Tibial artery (tissue), 4 donors: ENCODE results near the gene NEDD4L.

Experiments
- DNase-seq, 2 donors: peaks; one replicate each; pipeline ENCODE4 v3.0.0-alpha.2; 2019
- H3K27ac ChIP-seq, 2 donors: fragments of 200-600 bp; sonication (generic) in 1 of 2; 1 replicate in 1 of 2; 2 replicates in 1 of 2; pipeline ENCODE4 v1.5.1; 2018 to 2019; ENCODE audit warnings: mild to moderate bottlenecking in 1 of 2
- H3K27me3 ChIP-seq, 2 donors: fragments of 200-600 bp; sonication (generic) in 1 of 2; one replicate each; pipeline versions ENCODE4 v1.5.1 to v1.6.0; 2016 to 2019
- H3K36me3 ChIP-seq, 3 donors: fragments of 200-600 bp; sonication (generic) in 2 of 3; one replicate each; pipeline ENCODE4 v1.5.1; 2016 to 2019; ENCODE audit warnings: mild to moderate bottlenecking in 2 of 3
- H3K4me1 ChIP-seq, 4 donors: fragments of 200-600 bp; sonication (generic) in 2 of 4; 1 replicate in 3 of 4; 2 replicates in 1 of 4; pipeline ENCODE4 v1.5.1; 2016 to 2019
- H3K4me3 ChIP-seq, 2 donors: fragments of 200-600 bp; sonication (generic) in 1 of 2; 1 replicate in 1 of 2; 2 replicates in 1 of 2; pipeline ENCODE4 v1.5.1; 2018 to 2019; ENCODE audit warnings: mild to moderate bottlenecking in 2 of 2
- H3K9me3 ChIP-seq, 3 donors: fragments of 200-600 bp; sonication (generic) in 1 of 3; one replicate each; pipeline ENCODE4 v1.5.1; 2016 to 2019
- intact Hi-C: fragments of 100-400 bp; cut with DNase I; formaldehyde crosslinking; loops from one replicate; pipeline ENCODE4 v1.15.0; 2023; ENCODE audit warnings: low total_unique reads
- TF ChIP-seq, protein P1 (sequence below), 2 experiments: fragments of 200-600 bp in 1 of 2; fragments of 450-650 bp in 1 of 2; IDR thresholded peaks; one replicate each; pipeline ENCODE4 v1.5.1; 2017 to 2019; ENCODE audit warnings: antibody characterized with exemption in 2 of 2, mild to moderate bottlenecking in 1 of 2, moderate library complexity in 1 of 2

The NEDD4L gene

DNA sequence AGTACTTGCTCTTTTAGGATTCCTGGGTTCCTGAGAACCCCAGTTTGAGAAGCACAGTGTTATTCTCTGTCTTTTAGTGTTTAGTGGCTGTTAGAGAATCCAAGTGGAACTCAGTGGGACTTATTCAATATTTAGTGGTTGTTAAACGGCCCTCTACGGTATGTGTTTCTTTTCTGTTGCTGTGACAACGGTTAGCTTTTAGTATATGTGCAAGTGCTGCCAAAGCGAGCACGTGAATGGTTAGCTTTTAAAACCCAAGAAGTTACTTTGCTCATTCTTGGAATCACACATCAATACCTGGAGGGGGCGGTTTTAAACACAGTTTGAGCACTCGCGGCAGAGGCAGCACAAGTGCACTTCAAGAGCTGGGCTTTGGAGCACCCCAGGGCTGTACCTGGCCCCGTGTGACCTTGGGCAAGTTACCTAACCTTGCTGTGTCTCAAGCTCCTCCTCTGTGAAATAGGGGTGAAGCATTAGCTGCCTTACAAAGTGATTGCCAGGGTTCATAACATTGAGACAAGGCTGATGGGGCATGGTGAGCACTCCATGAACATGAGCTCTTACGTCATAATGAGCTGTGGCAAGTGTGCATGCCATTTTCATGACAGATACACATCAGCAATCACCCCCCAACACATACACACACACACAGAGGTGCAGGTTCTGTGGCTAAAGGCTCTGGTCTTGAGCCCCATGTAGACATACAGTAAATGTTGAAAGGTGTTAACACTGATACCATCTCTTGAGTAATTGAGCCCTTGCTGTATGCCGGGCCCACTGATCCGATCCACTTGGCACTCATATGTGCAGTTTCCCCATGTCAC lies 350.8 kb downstream of the NEDD4L start:
- intact Hi-C loops, result no loop called here
- TF ChIP-seq, protein P1, sequence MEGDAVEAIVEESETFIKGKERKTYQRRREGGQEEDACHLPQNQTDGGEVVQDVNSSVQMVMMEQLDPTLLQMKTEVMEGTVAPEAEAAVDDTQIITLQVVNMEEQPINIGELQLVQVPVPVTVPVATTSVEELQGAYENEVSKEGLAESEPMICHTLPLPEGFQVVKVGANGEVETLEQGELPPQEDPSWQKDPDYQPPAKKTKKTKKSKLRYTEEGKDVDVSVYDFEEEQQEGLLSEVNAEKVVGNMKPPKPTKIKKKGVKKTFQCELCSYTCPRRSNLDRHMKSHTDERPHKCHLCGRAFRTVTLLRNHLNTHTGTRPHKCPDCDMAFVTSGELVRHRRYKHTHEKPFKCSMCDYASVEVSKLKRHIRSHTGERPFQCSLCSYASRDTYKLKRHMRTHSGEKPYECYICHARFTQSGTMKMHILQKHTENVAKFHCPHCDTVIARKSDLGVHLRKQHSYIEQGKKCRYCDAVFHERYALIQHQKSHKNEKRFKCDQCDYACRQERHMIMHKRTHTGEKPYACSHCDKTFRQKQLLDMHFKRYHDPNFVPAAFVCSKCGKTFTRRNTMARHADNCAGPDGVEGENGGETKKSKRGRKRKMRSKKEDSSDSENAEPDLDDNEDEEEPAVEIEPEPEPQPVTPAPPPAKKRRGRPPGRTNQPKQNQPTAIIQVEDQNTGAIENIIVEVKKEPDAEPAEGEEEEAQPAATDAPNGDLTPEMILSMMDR (IDR thresholded peaks at IDR 0.05), result no peak
- Histone ChIP-seq H3K9me3 (no peaks in the 10 kb centered on the region), H3K4me1 (no peaks in the 10 kb centered on the region), H3K27me3 (no peaks in the 10 kb centered on the region), H3K4me3 (no peak overlapping the region), H3K27ac (no peak overlapping the region), H3K36me3 (peaks cover 0 to 37% (median 0%) of the 10 kb centered on the region in 3 donors)
- DNase-seq, result peak in 1 of 2 donors; percentile 41

DNA sequence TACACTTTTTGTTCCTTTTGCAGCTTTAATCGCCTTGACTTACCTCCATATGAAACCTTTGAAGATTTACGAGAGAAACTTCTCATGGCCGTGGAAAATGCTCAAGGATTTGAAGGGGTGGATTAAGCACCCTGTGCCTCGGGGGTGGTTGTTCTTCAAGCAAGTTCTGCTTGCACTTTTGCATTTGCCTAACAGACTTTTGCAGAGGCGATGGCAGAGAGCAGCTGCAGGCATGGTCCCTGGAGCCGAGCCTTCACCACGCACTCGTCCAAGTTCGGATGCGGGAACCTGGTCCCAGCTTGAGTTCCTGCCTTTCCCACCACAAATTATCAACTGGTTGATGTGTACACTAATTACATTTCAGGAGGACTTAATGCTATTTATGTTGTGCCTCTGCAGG lies 352.1 kb downstream of the NEDD4L start:
- Histone ChIP-seq H3K4me3 (no peak overlapping the region), H3K27me3 (no peaks in the 10 kb centered on the region), H3K4me1 (no peaks in the 10 kb centered on the region), H3K9me3 (no peaks in the 10 kb centered on the region), H3K36me3 (peaks cover 0 to 32% (median 0%) of the 10 kb centered on the region in 3 donors), H3K27ac (no peak overlapping the region)
- intact Hi-C loops, result no loop called here
- TF ChIP-seq, protein P1 (IDR thresholded peaks at IDR 0.05), result no peak
- DNase-seq, result peak in 1 of 2 donors; percentile 29

DNA sequence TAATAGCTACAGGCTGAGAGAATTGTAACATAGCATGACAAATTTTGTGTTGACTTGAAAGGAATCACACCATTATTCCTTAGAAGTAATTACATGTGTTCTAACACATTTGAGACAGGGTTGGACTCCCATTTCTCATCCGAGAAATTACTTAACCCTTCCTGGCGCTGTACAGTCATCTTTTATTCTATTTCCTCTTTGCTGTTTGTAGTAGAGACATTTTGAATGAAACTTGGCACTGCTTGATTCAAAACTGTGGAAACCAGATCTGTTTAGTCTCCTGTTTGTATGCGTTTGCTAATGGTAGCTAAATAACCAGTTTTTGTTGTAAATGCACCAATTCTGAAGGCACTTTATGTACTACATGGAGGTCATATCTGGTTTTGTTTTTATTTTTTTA lies 352.9 kb downstream of the NEDD4L start:
- intact Hi-C loops, result no loop called here
- Histone ChIP-seq H3K4me1 (no peaks in the 10 kb centered on the region), H3K27me3 (no peaks in the 10 kb centered on the region), H3K4me3 (no peak overlapping the region), H3K27ac (no peak overlapping the region), H3K9me3 (no peaks in the 10 kb centered on the region), H3K36me3 (peaks cover 0 to 25% (median 0%) of the 10 kb centered on the region in 3 donors)
- TF ChIP-seq, protein P1 (IDR thresholded peaks at IDR 0.05), result no peak
- DNase-seq, result no peak

DNA sequence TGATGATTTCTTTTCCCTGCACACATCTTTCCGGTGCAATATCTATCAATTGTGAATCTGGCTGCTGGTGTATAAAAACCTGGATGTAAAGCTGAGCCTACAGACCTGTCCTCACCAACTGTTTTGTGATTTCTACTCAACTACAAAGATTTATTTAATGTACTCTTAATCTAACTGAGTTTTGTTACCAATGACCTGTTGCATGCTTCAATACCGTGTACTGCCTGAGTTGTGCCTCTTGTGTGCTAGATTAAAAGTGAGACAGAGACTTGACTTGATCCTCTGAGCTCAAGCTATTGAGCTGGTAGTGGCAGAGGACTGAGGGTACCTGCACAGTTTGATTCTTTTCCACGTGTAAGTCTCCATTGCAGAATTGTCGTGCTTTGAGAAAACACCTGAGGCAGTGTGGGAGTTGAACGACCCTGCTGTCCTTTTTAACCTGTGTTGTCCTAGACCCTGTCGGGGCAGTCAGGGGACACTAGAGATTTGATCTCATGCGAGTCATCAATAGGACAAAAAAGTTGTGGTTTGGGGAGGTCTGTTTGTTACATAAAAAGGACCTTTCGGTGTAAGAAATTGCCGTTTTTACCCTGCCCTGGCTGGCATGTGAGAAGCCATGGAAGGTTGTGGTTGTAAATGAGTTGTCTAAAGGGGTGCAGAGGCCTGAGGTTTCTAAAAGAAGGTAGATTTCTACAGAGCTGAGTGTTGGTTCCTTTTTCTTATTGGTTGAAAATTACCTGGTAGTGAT lies 353.5 kb downstream of the NEDD4L start:
- peaks cover 0 to 24% (median 0%) of the 10 kb centered on the region in 3 donors for H3K36me3 ChIP-seq
- no peak overlapping the region for H3K4me3 ChIP-seq
- no peaks in the 10 kb centered on the region for H3K4me1 ChIP-seq
- H3K27ac ChIP-seq, result no peak overlapping the region
- no peaks in the 10 kb centered on the region for H3K9me3 ChIP-seq
- TF ChIP-seq, protein P1 (IDR thresholded peaks at IDR 0.05), result no peak
- DNase-seq, result peak in 1 of 2 donors; percentile 1
- intact Hi-C loops, result no loop called here
- no peaks in the 10 kb centered on the region for H3K27me3 ChIP-seq

DNA sequence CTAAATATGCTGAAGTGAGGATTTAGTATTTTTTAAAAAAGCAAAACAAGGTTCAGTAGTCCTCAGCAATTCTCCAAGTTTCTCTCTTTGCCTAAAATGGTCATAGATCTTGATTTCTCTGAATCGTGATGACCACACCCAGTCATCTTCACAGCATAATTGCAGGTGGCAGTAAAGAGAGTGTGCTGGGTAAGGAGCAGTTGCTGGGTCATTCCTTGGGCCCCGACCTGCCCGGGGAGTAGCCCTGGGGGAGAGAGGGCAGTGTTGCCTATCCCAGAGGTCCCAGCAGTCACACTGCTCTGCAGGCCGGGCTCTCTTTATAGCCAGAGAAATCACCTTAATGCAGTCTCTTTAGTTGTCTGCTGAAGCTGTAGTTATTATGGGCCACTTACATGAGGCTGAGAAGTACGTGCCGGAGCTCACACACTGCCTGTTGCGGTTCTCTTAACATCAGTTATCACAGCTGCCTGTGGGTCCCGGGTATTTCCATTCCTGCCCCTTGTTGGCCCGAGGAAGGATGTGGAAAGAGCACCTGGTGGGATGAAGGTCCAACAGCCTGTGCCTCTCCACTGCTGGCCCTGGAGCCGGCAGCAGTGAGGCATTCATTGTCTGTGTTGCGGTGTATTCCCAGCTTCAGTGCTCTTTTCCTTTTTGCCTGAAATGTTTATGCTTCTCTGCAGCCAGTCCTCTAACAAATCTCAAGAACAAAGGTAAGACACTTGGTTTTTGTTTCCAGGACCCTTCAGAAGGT lies 354.8 kb downstream of the NEDD4L start:
- TF ChIP-seq, protein P1 (IDR thresholded peaks at IDR 0.05), result no peak
- Histone ChIP-seq H3K27me3 (no peaks in the 10 kb centered on the region), H3K36me3 (peaks cover 0 to 15% (median 0%) of the 10 kb centered on the region in 3 donors), H3K27ac (no peak overlapping the region), H3K4me3 (no peak overlapping the region), H3K4me1 (no peaks in the 10 kb centered on the region), H3K9me3 (no peaks in the 10 kb centered on the region)
- intact Hi-C loops, result no loop called here
- DNase-seq, result peak in 1 of 2 donors; percentile 17
